ENCODE data around the gene GABBR2.
"Not testable (repeated sequence)": the region's sequence is repeated elsewhere in the genome, so short reads cannot be mapped to it uniquely, and the experiment has no call there.

Gene GABBR2

GRCh38 chr9:98597236-98597771, 111.4 kb downstream of the GABBR2 start:
- DNase-seq (ENCODE audit: low spot score) (no peak), FAIRE-seq (no peak)

DNA sequence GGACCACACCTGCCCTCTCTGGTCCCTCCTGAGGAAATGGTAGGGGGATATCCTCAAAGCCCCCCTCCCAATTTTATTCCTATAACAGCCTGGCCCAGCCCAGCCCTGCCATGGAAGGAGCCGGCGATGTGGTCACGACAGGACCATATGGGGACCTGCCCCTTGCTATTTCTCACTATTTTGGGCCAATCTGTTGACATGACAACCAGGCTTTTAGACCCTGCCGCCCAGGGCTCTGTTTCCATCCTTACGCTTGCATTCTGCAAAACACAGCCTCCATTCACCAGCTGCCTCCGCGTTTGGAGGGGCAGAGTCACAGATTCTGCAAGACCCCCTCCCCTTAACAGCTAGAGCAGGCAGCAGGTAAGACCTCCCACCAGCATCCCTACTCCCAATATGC, 112.2 kb downstream of the GABBR2 start:
- FAIRE-seq (no peak), DNase-seq (ENCODE audit: low spot score) (no peak)

GRCh38 chr9:98594546-98595160, 114.1 kb downstream of the GABBR2 start:
- DNase-seq (ENCODE audit: low spot score) (no peak), FAIRE-seq (no peak)

DNA sequence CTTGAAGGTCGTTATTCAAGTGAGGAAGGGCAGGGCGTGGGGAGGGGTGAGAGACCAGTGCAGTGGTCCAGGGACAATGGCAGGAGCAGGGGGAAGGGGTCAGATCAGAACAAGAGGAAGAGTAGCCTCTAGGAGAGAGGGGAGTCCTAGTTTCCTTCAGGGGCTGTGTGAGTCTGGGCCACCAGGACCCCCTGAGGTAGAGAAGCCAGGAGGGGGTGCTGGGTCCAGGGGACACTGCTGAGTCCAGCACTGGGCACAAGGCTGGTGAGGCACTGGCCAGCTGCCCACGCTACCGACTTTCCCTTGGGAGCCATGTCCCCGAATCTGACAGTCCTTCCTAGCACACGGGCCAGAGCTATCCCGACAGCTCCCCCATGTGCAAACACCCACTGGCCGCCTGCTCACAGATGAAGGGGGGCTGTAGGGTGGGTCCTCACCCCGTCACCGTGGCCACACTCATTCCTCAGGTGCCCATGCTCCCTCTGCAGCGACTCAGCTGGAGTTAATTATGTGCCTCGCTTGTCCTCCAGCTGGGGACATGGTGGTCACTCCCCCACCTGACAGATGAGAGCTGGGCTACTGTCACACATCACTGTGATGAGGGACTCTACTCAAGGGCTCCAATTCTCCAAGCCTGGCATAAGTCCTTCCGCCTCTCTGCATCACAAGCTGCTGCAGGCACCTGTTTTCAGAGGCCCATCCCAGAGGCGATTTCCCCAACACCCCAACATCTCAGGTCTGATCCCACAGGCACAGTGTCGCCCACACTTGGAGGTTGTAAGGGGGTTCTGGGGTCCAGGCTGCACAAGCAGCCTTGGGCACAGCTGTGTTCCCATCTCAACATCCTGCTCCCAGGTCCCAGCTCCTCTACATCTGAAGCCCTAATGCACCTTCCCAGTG, 115.1 kb downstream of the GABBR2 start:
- no peak for FAIRE-seq
- no peak for DNase-seq (ENCODE audit: low spot score)

GRCh38 chr9:98591696-98592095, 117.0 kb downstream of the GABBR2 start:
- DNase-seq (ENCODE audit: low spot score) (no peak), FAIRE-seq (no peak)

DNA sequence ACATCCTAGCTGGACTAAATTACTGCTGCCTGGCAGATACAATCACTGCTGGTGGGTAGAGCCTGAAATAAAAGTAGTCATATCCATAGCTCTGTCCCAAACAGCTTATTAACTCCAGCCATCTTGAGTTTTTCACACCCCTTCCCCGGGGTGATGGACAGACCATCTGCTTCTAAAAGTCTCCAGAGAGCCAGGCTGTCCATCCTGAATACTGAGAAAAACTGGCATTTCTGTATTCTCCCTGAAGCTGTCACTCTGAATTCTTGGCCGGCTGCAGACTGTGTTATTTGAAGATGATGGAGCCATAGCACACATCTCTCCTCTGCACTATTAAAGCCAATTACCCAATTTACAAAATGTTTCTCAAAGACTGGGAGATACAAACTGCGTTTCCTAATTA, 118.6 kb downstream of the GABBR2 start:
- FAIRE-seq (no peak), DNase-seq (ENCODE audit: low spot score) (no peak)

DNA sequence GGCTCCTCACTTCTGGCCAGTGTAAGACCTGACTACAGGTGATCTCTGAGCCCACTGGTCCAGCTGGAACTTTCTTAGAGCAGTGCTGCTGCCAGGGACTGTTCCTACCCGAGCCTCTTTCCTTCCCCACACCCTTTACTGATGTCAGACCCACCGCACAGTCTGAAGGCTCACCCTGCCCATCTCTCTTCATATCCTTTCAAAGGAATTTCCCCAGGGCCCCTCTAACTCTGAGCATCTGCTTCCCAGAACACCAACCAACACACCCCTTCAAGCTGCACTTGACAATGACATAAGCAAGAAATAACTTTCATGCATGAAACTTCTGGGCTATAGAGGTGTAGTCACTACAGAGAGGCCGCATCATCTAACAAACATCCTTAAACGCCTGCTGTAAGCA, 119.6 kb downstream of the GABBR2 start:
- FAIRE-seq (no peak), DNase-seq (ENCODE audit: low spot score) (no peak)

DNA sequence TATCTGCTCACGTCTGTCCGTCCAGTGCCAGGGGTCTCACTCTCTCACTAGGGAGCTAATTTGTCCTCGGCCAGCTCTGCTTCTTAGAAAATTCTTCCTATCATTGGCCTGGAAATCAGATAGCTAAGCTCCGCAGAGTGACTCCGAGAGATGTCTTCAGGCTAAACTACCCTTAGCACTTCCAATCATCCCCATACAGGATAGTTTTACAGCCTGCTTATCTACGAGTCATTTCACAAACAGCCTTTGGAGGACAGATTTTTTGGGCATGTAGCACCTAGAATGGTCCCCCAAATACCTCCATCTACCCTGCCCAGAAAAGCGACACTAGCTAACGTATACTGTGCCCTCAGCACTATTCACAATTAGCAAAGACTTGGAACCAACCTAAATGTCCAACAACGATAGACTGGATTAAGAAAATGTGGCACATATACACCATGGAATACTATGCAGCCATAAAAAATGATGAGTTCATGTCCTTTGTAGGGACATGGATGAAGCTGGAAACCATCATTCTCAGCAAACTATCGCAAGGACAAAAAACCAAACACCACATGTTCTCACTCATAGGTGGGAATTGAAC, 123.8 kb downstream of the GABBR2 start:
- DNase-seq (ENCODE audit: low spot score); FAIRE-seq: not testable (repeated sequence)

DNA sequence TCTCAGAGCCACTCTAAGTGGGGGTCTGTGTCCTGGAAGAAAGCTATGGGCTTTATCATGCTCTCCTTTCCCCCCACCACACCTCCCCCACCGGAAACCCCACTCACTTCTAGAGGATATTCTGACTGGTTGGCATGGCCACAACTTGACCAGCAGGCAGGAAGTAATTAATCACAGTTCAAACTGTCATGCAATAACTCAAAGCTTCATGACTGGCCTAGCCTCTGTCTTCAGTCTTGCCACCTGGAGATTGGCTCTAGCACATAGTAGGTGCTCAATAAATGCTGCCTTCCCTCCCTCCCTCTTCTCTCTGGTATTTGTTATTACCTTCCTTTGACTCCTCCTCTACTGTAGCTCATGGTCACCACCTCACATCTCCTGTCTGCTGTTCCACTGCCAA, 124.7 kb downstream of the GABBR2 start:
- no peak for FAIRE-seq
- DNase-seq (ENCODE audit: low spot score), result no peak

GRCh38 chr9:98583417-98583816, 125.3 kb downstream of the GABBR2 start:
- DNase-seq (ENCODE audit: low spot score), result no peak
- FAIRE-seq, result no peak

DNA sequence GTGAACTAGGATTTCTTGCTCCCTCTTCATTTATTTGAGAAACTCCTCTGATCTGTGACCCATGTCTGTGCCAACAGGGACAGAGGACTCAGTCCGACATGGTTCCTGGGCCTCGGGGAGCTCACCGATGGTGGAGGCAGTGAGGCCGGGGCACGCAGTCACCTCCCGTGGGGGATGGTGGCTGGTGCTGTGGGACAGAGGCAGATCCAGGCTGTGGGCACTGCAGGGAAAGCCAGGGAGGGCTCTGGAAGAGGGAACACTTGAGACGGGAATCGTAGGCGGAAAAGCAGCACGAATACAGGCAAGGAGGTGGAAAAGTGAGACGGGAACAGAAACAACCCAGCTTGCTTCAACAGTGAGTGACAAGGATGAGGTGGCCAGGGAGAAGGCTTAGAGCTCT, 127.8 kb downstream of the GABBR2 start:
- DNase-seq (ENCODE audit: low spot score) (no peak), FAIRE-seq (no peak)

DNA sequence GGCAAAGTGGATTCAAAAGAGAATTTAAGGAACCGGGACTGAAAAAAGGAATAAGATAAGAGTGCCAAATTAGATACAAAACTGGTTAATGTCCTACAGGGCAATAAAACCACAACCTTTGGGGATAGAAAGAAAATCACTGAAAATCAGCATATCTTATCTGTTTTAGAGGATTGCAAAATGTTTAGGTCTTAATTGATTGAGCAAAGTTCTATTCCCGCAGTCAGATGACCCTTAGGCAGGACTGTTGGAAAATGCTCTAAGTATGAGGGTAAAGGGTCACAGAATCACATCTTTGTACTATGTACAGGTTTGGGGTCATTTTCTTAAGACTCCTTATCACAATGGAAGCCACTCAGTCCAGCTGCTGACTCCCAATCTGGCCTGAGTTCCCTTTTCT, 129.0 kb downstream of the GABBR2 start:
- FAIRE-seq, result no peak

GRCh38 chr9:98577446-98577845, 131.3 kb downstream of the GABBR2 start:
- DNase-seq (ENCODE audit: low spot score) (no peak), FAIRE-seq (no peak)

More for the DNA sequence above, 129.0 kb downstream of the GABBR2 start:
- DNase-seq (ENCODE audit: low spot score), result no peak

GRCh38 chr9:98576859-98577258, 131.9 kb downstream of the GABBR2 start:
- DNase-seq (ENCODE audit: low spot score) (no peak), FAIRE-seq (no peak)

- DNase-seq (ENCODE audit: low spot score) (no peak), FAIRE-seq (no peak)
Measured at GRCh38 chr9:98576354-98576753, 132.4 kb downstream of the GABBR2 start.

GRCh38 chr9:98575379-98576346, 133.1 kb downstream of the GABBR2 start:
- DNase-seq (ENCODE audit: low spot score) (peak; percentile 86), FAIRE-seq (peak; percentile 82)

DNA sequence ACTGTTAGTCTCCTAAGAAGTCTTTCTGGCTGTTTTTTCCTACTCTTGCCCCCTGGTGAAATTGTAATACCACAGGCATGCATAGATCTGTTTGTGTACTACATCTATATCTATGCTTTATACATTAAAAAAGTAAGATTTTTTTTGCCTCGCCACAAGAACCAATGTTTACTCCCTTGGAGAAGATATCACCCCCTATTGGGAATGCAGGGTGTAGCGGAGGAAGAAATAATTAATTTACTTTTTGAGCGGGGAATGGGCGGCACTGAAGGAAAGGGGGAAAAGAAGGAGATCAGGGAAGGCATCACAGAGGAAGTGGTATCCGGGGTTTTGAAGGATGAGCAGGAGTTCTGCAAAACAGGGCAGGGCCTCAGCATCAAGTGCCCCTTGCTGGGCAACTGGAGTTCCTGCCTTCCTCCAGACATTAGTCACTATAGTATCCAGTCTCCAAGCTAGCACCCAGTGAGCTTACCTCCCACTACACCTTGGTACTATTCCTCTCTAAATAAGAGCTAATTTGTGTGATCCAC, 134.9 kb downstream of the GABBR2 start:
- FAIRE-seq (no peak), DNase-seq (ENCODE audit: low spot score) (no peak)

- DNase-seq (ENCODE audit: low spot score), result no peak
- no peak for FAIRE-seq
Measured at GRCh38 chr9:98572796-98573195, 135.9 kb downstream of the GABBR2 start.

DNA sequence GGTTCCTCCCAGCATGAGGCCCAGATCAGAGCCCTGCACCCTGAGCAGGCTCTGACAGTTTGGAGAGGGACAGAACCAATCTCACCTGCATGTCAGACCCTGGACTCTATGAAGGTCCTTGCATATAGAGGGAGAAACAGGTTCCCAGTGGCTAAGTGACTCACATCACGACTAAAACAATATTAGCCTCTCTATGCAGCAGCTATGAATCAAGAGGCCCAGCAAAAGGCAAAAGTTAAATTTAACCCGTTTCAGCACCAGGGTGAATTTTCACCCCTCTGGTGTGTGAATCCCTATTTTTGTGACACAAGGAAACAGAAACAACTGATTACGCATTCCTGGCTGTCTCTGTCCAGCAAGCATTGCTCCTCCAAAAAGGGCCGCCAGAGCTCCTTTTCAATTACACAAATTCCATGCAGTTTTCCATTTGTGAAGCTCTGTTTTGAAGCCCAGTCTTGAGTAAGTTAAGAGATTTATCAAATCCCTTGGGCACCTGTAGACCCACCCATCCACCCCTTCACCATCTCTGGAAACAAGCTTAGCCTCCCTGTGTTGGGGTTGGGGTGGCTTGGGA, 136.6 kb downstream of the GABBR2 start:
- DNase-seq (ENCODE audit: low spot score) (no peak), FAIRE-seq (no peak)

GRCh38 chr9:98571643-98572042, 137.1 kb downstream of the GABBR2 start:
- no peak for FAIRE-seq
- DNase-seq (ENCODE audit: low spot score), result no peak

All from RCC 7860 (cell line).